ENCODE measurements around the gene TTI1.

Gene TTI1

DNA sequence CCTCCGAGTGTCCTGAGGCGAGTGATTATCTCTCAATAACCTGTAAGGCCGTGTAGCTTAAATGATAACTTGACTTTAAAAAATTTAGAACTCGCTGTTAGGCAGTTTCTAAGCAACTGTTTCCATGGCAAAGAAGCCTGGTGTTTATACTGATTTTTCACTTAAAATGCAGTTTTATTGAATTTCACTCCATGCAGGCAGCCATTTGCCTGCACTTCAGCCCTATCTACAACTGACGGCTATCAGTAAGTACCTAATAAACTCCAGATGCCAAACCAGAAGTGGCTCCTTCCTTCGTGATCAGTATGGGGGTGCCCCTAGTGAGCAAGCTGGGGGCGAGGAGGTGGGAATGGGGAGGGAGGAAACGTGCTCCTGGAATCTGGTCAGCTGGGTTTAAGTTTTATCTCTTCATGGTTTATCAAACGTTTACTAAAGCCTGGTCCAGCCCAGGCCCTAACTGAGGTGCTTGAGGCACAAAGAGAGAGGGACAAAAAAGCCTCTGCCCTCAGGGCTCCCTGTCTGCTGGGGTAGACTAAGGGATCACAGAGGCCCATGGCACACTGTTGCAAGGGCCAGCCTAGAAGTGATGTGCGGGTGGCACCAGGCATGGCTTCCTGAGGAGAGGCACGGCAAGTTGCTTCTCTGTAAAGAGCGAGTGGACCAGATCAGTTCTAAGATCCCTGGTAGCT, 45.5 kb downstream of the TTI1 start:
- no peak for DNase-seq (ENCODE audit: low read depth)

DNA sequence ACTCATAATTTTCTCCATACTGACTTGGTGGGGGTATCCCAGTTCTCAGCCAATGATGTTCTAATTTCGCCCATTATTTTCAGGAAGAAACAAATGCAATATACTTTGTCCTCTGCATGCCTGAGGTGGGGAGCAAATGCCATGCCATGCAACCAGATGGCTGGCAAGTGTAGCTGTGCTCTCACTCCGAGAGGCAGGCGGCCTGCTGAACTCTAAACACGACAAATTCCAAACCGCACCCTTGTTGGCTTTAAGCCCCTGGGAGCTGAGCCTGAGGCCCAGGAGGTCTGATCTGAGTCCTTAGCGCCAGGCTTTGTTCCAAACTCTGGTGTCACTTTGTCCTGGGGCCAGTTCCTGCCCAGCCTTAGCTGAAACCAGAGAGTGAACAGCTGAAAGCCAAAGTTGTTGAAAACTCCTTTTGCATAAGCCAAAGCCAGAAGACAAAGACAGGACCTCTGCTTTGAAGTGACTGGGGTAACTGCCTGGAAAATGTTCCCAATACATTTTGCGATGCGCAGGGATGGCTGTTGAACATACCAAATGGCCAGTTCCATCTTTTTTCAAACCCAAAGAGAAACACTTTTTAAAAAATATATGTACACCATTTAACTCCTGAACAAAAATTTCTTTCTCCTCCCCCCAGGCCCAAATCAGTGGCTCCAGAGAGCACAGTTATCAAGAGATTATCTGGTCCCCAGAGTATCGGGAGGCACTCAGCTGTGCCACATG, 46.2 kb downstream of the TTI1 start:
- no peak for DNase-seq (ENCODE audit: low read depth)

- no peak for DNase-seq (ENCODE audit: low read depth)
These were observed 47.0 kb downstream of the TTI1 start for GRCh38 chr20:37986044-37986858.

GRCh38 chr20:37984018-37984785, 49.1 kb downstream of the TTI1 start:
- DNase-seq (ENCODE audit: low read depth), result no peak

DNA sequence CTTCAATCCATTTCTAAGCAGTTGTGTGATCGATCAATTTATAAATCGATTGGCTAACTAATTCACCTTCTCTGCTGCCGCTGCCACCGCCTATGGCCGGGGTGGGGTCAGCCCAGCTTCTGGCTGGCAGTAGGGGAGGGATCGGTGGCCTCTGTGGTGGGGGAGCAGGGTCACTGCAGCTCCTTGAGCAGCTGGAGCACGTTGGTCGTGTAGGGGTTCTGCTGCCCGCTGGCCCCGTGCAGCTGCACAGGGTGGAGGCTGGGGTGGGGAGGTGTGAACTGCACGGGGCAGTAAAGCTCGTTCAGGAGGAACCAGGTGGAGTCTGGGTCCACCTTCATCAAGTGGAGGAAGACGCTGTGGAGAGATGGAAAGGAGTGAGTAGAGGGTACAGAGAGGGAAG, 50.0 kb downstream of the TTI1 start:
- DNase-seq (ENCODE audit: low read depth), result no peak

DNA sequence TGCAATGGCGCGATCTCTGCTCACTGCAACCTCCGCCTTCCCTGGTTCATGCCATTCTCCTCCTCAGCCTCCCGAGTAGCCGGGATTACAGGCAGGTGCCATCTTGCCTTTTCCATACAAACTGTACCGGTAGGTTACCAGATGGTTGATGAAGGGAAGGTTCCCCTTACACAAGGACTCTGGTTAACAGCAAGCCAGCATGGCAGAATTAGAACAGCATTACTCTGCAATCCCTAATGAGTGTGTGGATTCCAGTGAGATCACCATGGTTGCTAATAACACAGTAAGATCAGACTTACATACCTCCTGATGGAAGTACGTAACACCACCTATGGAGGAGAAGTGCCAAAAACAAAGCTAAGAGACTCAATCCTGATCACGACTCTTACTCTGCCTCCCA, 51.7 kb downstream of the TTI1 start:
- no peak for DNase-seq (ENCODE audit: low read depth)

DNA sequence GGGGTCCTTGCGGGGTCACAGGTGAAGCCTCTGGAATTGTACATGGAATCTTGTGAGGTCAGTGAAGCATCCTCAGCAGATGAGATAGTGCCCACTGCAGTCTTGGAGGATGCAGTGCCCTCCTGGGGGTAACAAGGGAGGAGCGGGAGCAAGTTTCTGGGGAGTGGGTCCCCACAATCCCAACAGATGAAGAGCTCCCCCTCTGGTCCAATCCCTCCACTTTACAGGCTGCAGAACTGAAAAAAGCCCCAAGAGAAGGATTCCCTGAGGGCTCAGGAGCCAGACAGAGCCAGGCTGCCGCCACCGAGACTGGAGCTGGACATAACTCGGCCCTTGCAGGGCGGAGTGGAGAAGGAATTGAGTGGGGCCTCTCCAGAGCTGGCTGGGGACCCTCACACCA, 52.4 kb downstream of the TTI1 start:
- DNase-seq (ENCODE audit: low read depth), result no peak

GRCh38 chr20:37980383-37980782, 52.9 kb downstream of the TTI1 start:
- no peak for DNase-seq (ENCODE audit: low read depth)

GRCh38 chr20:37979021-37979985, 54.0 kb downstream of the TTI1 start:
- no peak for DNase-seq (ENCODE audit: low read depth)

- no peak for DNase-seq (ENCODE audit: low read depth)
These were observed 55.5 kb downstream of the TTI1 start for GRCh38 chr20:37977786-37978185.

- no peak for DNase-seq (ENCODE audit: low read depth)
These were observed 55.9 kb downstream of the TTI1 start for GRCh38 chr20:37977338-37977737.

DNA sequence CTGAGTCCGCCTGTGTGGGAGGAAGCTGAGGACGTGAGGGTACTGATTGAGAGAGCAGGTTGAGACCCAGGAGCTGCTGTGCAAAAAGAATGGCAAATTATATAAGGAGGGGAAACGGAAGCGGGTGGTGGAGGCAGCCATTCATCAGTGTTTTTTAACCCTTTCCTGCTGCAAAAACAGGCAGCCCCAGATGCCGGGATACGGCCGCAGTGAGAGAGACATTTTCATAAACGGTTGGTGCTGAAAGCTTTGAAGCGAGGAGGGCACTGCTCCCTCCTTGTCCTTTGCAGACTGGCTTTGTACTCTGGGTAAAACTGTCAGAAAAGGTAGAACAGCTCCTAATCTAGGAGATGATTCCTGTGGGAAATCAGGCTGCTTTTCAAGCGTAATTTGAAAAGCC, 56.4 kb downstream of the TTI1 start:
- DNase-seq (ENCODE audit: low read depth), result no peak

- DNase-seq (ENCODE audit: low read depth), result no peak
These were observed 60.0 kb downstream of the TTI1 start for GRCh38 chr20:37973059-37973910.

- DNase-seq (ENCODE audit: low read depth), result no peak
These were observed 60.8 kb downstream of the TTI1 start for GRCh38 chr20:37972256-37973058.

- no peak for DNase-seq (ENCODE audit: low read depth)
These were observed 61.6 kb downstream of the TTI1 start for GRCh38 chr20:37971561-37972127.

- DNase-seq (ENCODE audit: low read depth), result no peak
These were observed 62.4 kb downstream of the TTI1 start for GRCh38 chr20:37970856-37971245.

GRCh38 chr20:37969949-37970855, 63.1 kb downstream of the TTI1 start:
- no peak for DNase-seq (ENCODE audit: low read depth)

All from fibroblast of the conjunctiva (primary cell).